B cell (primary cell): ENCODE results near the gene TLX3. TPM values are rescaled to one million over a fixed set of nuclear protein-coding genes. Genes with fewer than 3 reads are reported as not detected.

ENCODE experiments used
- ATAC-seq: fragments of 200-7000 bp; cut with Tn5 transposase; one replicate; pipeline ENCODE4 v1.10.0; 2021; ENCODE audit warnings: low read depth, mild to moderate bottlenecking, moderate number of reproducible peaks, moderate library complexity
- CTCF ChIA-PET: fragments of 350-600 bp; sonication (Branson Sonifier 250); formaldehyde crosslinking; loops from one replicate; lab custom pipeline; 2021; ENCODE audit warnings: antibody characterized with exemption, inconsistent platforms; lab: Charles Lee
- POLR2A ChIA-PET: fragments of 350-600 bp; sonication (Branson Sonifier 250); formaldehyde crosslinking; loops from one replicate; lab custom pipeline; 2021; ENCODE audit warnings: antibody characterized with exemption; lab: Charles Lee
- DNase-seq: peaks from one replicate; pipeline ENCODE4 v3.0.0; 2013
- H2AFZ ChIP-seq: 2 replicates; pipeline ENCODE4 v1.6.1; 2012; ENCODE audit warnings: mild to moderate bottlenecking, low read depth, low read length; ENCODE audit not compliant: insufficient read depth, poor library complexity, severe bottlenecking
- H3K27ac ChIP-seq, 2 donors: 1 replicate in 1 of 2; 2 replicates in 1 of 2; pipeline ENCODE4 v1.5.1; 2012 to 2013; ENCODE audit warnings: low read length in 2 of 2, mild to moderate bottlenecking in 2 of 2, moderate library complexity in 1 of 2
- H3K27me3 ChIP-seq, 4 experiments: fragments of 200-600 bp in 1 of 4; sonication (generic) in 1 of 4; replicated peaks in 1 of 4; 1 replicate in 2 of 4; 2 replicates in 2 of 4; pipeline versions ENCODE4 v1.6.1 to v1.7.0; 2013 to 2016; ENCODE audit warnings: low read length in 3 of 4, mild to moderate bottlenecking in 2 of 4, mixed read lengths in 1 of 4, moderate library complexity in 1 of 4; ENCODE audit not compliant: insufficient read depth in 4 of 4, control insufficient read depth in 3 of 4; ENCODE audit errors: control extremely low read depth in 1 of 4
- H3K36me3 ChIP-seq, 2 experiments: replicated peaks in 1 of 2; 1 replicate in 1 of 2; 2 replicates in 1 of 2; pipeline versions ENCODE4 v1.6.1 to v1.7.1; 2013; ENCODE audit warnings: low read length in 1 of 2; ENCODE audit not compliant: insufficient read depth in 2 of 2, control insufficient read depth in 1 of 2; ENCODE audit errors: control extremely low read depth in 1 of 2, extremely low read depth in 1 of 2
- H3K4me1 ChIP-seq, 2 donors: fragments of 200-600 bp in 1 of 2; sonication (generic) in 1 of 2; 1 replicate in 1 of 2; 2 replicates in 1 of 2; pipeline versions ENCODE4 v1.5.1 to v1.6.1; 2013 to 2017; ENCODE audit warnings: low read length in 2 of 2; ENCODE audit not compliant: control insufficient read depth in 2 of 2, insufficient read depth in 2 of 2
- H3K4me2 ChIP-seq: replicated peaks from 2 replicates; pipeline ENCODE3; 2012; ENCODE audit warnings: mild to moderate bottlenecking, low read depth, low read length; ENCODE audit not compliant: poor library complexity, severe bottlenecking
- H3K4me3 ChIP-seq, 5 experiments: fragments of 200-600 bp in 1 of 5; sonication (generic) in 1 of 5; 1 replicate in 3 of 5; 2 replicates in 2 of 5; pipeline versions ENCODE4 v1.5.1 to v1.7.0; 2011 to 2016; ENCODE audit warnings: low read length in 4 of 5, mild to moderate bottlenecking in 4 of 5, low read depth in 2 of 5, control low read depth in 1 of 5, moderate library complexity in 1 of 5; ENCODE audit not compliant: insufficient read depth in 1 of 5; ENCODE audit errors: control extremely low read depth in 1 of 5, extremely low read depth in 1 of 5
- H3K79me2 ChIP-seq: fragments of 200-600 bp; sonication (generic); one replicate; pipeline ENCODE4 v1.6.0; 2016; ENCODE audit warnings: low read length; ENCODE audit not compliant: control insufficient read depth, insufficient read depth
- H3K9ac ChIP-seq: fragments of 200-600 bp; sonication (generic); 2 replicates; pipeline ENCODE4 v1.6.1; 2017; ENCODE audit warnings: mild to moderate bottlenecking, low read length, moderate library complexity
- H3K9me3 ChIP-seq, 3 donors: one replicate each; pipeline versions ENCODE4 v1.6.1 to v1.7.1; 2013; ENCODE audit warnings: low read length in 2 of 3; ENCODE audit not compliant: control insufficient read depth in 2 of 3, insufficient read depth in 1 of 3; ENCODE audit errors: control extremely low read depth in 1 of 3
- H4K20me1 ChIP-seq: 2 replicates; pipeline ENCODE4 v1.6.0; 2012; ENCODE audit warnings: mild to moderate bottlenecking, low read length; ENCODE audit not compliant: insufficient read depth, control insufficient read depth, poor library complexity, severe bottlenecking
- H3K27ac Mint-ChIP-seq: one replicate; pipeline ENCODE4 v1.8.0; 2021; ENCODE audit warnings: mixed read lengths
- H3K27me3 Mint-ChIP-seq: one replicate; pipeline ENCODE4 v1.8.0; 2021; ENCODE audit warnings: mixed read lengths
- H3K4me1 Mint-ChIP-seq: one replicate; pipeline ENCODE4 v1.8.0; 2021; ENCODE audit warnings: mixed read lengths
- H3K4me3 Mint-ChIP-seq: one replicate; pipeline ENCODE4 v1.8.0; 2021; ENCODE audit warnings: mixed read lengths
- H3K9me3 Mint-ChIP-seq: one replicate; pipeline ENCODE4 v1.8.0; 2022; ENCODE audit warnings: mixed read lengths; ENCODE audit not compliant: insufficient read depth
- EZH2 ChIP-seq: IDR thresholded peaks from 2 replicates; pipeline ENCODE4 v1.6.1; 2012; ENCODE audit warnings: borderline replicate concordance, low read depth, mild to moderate bottlenecking, moderate library complexity, low read length; ENCODE audit not compliant: insufficient read depth, poor library complexity, severe bottlenecking
- WGBS: methylation state at CpG from one replicate; pipeline ENCODE4 v1.1.5; 2013; ENCODE audit warnings: missing lambda C conversion rate; ENCODE audit not compliant: insufficient coverage; 5-methylcytosine and 5-hydroxymethylcytosine counted together
- intact Hi-C: fragments of 100-400 bp; cut with micrococcal nuclease; formaldehyde crosslinking; loops from one replicate; pipeline ENCODE4 v1.10.0; 2022
- polyA plus RNA-seq: library from polyadenylated mRNA; depleted of rRNA; stranded (reverse); fragments of >200 nt; gene quantifications from 2 replicates; pipeline ENCODE4 v1.2.3, GENCODE V29; 2012
- total RNA-seq, 2 donors: library from RNA; stranded (reverse); fragments of 120-200 nt in 1 of 2; gene quantifications; 1 replicate in 1 of 2; 2 replicates in 1 of 2; pipeline versions ENCODE4 v1.2.3 to v1.2.4, GENCODE V29; 2013 to 2022
- TF ChIP-seq, protein P1 (sequence below): fragments of 200-600 bp; IDR thresholded peaks from one replicate; pipeline ENCODE4 v1.8.0; 2022; ENCODE audit warnings: antibody characterized with exemption, mild to moderate bottlenecking

TLX3 gene
- total and polyA plus RNA-seq, 2 donors (not counting 1 experiment from before 2014, with no cell fraction given), result not detected

DNA sequence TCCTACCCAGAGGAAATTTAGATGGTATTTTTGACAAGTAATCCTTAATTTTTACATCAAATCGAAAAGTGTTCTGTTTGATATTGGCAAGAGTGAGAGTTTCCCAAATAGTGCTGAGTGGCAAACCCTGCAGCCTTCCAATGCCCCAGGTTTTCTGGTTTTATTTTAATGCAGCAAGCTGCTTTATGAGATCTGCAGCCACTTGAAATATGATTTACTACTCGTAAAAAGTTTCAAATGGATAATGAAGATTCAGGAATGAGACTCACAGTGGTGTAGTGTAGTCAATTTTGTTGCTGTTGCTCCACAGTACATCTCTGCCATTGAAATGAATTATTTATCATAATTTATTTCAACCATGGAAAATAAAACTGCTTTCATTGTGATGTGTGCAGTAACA, 23.6 kb upstream of the TLX3 start:
- Mint-ChIP-seq H3K27ac (no peak overlapping the region), H3K27me3 (peaks cover 28% of the 10 kb centered on the region), H3K9me3 (no peaks in the 10 kb centered on the region), H3K4me3 (no peak overlapping the region), H3K4me1 (no peaks in the 10 kb centered on the region)
- DNase-seq (no peak), ATAC-seq (no peak)
- Histone ChIP-seq H3K4me2 (no peak overlapping the region), H3K4me3 (no peak overlapping the region), H3K36me3 (no peaks in the 10 kb centered on the region), H3K79me2 (no peaks in the 10 kb centered on the region), H2AFZ (no peak overlapping the region), H3K4me1 (no peaks in the 10 kb centered on the region), H3K27me3 (peaks cover 0 to 7% (median 2%) of the 10 kb centered on the region in 4 experiments), H3K9me3 (no peaks in the 10 kb centered on the region), H4K20me1 (no peaks in the 10 kb centered on the region), H3K9ac (no peak overlapping the region), H3K27ac (no peak overlapping the region)
- no peak for TF ChIP-seq EZH2
- TF ChIP-seq, protein P1, sequence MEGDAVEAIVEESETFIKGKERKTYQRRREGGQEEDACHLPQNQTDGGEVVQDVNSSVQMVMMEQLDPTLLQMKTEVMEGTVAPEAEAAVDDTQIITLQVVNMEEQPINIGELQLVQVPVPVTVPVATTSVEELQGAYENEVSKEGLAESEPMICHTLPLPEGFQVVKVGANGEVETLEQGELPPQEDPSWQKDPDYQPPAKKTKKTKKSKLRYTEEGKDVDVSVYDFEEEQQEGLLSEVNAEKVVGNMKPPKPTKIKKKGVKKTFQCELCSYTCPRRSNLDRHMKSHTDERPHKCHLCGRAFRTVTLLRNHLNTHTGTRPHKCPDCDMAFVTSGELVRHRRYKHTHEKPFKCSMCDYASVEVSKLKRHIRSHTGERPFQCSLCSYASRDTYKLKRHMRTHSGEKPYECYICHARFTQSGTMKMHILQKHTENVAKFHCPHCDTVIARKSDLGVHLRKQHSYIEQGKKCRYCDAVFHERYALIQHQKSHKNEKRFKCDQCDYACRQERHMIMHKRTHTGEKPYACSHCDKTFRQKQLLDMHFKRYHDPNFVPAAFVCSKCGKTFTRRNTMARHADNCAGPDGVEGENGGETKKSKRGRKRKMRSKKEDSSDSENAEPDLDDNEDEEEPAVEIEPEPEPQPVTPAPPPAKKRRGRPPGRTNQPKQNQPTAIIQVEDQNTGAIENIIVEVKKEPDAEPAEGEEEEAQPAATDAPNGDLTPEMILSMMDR, result no peak
- intact Hi-C loops, result no loop called here
- ChIA-PET CTCF (no interaction called here), POLR2A (no interaction called here)
- WGBS, result 60% methylated on average over 1 of the region's 2 CpGs

DNA sequence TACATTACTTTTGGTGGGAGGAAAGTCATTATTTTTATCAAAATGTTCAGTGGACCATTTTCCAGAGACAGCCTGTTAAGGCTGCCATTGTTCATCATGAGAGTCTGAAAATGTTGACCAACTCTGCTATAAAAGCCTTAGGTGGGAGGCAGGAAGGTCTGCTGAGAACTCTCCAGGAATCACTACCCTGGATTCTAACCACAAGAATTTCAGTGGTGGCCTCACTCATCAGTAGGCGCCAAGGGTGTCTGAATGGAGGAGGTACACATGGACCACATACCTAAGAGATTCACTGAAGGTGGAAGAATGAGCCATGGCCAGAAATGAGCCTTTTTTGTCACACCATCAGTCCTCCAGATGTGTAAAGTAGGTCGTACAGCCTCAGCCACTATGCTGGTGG, 21.0 kb upstream of the TLX3 start:
- Histone ChIP-seq H3K9me3 (no peaks in the 10 kb centered on the region), H3K4me3 (no peak overlapping the region), H3K36me3 (no peaks in the 10 kb centered on the region), H3K27me3 (peaks cover 0 to 7% (median 2%) of the 10 kb centered on the region in 4 experiments), H3K27ac (no peak overlapping the region), H3K4me2 (no peak overlapping the region), H3K4me1 (no peaks in the 10 kb centered on the region), H2AFZ (no peak overlapping the region), H3K9ac (no peak overlapping the region), H3K79me2 (no peaks in the 10 kb centered on the region), H4K20me1 (no peaks in the 10 kb centered on the region)
- CTCF ChIA-PET, result no interaction called here
- H3K4me3 Mint-ChIP-seq, result no peak overlapping the region
- H3K4me1 Mint-ChIP-seq, result no peaks in the 10 kb centered on the region
- WGBS, result 80% methylated on average over 1 of the region's 2 CpGs
- ATAC-seq (no peak), DNase-seq (no peak)
- H3K27ac Mint-ChIP-seq, result no peak overlapping the region
- no peaks in the 10 kb centered on the region for H3K9me3 Mint-ChIP-seq
- no peak for TF ChIP-seq EZH2
- TF ChIP-seq, protein P1, result no peak
- intact Hi-C loops, result no loop called here
- peaks cover 25% of the 10 kb centered on the region for H3K27me3 Mint-ChIP-seq
- POLR2A ChIA-PET, result no interaction called here
